Measurements from ENCODE around the gene TCTN2. TPM values are rescaled to one million over a fixed set of nuclear protein-coding genes. Genes with fewer than 3 reads are reported as not detected.

The TCTN2 gene
- total RNA-seq, 2 experiments from 2014 or later: 2.9 to 3.4 TPM

GRCh38 chr12:123747309-123747708 lies 76.4 kb downstream of the TCTN2 start:
- Mint-ChIP-seq H3K36me3 (ENCODE audit: low read depth) (peaks cover 67% of the 10 kb centered on the region), H3K27me3 (ENCODE audit: low read depth) (no peaks in the 10 kb centered on the region), H3K27ac (peak overlapping the region; percentile 44), H3K4me3 (no peak overlapping the region), H3K9me3 (ENCODE audit: insufficient read depth) (no peaks in the 10 kb centered on the region), H3K4me1 (ENCODE audit: low read depth) (peaks cover 28% of the 10 kb centered on the region)
- ChIA-PET POLR2A (no interaction called here), CTCF (no interaction called here)
- no peak for DNase-seq
- no peak for ATAC-seq

GRCh38 chr12:123748161-123748560 lies 77.2 kb downstream of the TCTN2 start:
- POLR2A ChIA-PET: no interaction called here
- Mint-ChIP-seq H3K4me1 (ENCODE audit: low read depth) (peaks cover 21% of the 10 kb centered on the region), H3K4me3 (no peak overlapping the region), H3K36me3 (ENCODE audit: low read depth) (peaks cover 63% of the 10 kb centered on the region), H3K9me3 (ENCODE audit: insufficient read depth) (no peaks in the 10 kb centered on the region), H3K27me3 (ENCODE audit: low read depth) (no peaks in the 10 kb centered on the region), H3K27ac (no peak overlapping the region)
- CTCF ChIA-PET: no interaction called here
- ATAC-seq: no peak
- DNase-seq: no peak

GRCh38 chr12:123748661-123749060 lies 77.7 kb downstream of the TCTN2 start:
- H3K4me3 Mint-ChIP-seq: no peak overlapping the region
- no peak overlapping the region for H3K27ac Mint-ChIP-seq
- H3K27me3 Mint-ChIP-seq (ENCODE audit: low read depth): no peaks in the 10 kb centered on the region
- POLR2A ChIA-PET: no interaction called here
- ATAC-seq (no peak), DNase-seq (no peak)
- peaks cover 62% of the 10 kb centered on the region for H3K36me3 Mint-ChIP-seq (ENCODE audit: low read depth)
- H3K4me1 Mint-ChIP-seq (ENCODE audit: low read depth): peaks cover 19% of the 10 kb centered on the region
- no peaks in the 10 kb centered on the region for H3K9me3 Mint-ChIP-seq (ENCODE audit: insufficient read depth)
- CTCF ChIA-PET: no interaction called here

- POLR2A ChIA-PET: interaction anchor here (1.4 kb wide), 1 partner anchor 35 kb away, joined by 4 read pairs; no protein-coding TSS in a partner anchor
- Mint-ChIP-seq H3K4me3 (no peak overlapping the region), H3K27me3 (ENCODE audit: low read depth) (no peaks in the 10 kb centered on the region), H3K4me1 (ENCODE audit: low read depth) (peaks cover 17% of the 10 kb centered on the region), H3K36me3 (ENCODE audit: low read depth) (peaks cover 59% of the 10 kb centered on the region), H3K27ac (no peak overlapping the region), H3K9me3 (ENCODE audit: insufficient read depth) (no peaks in the 10 kb centered on the region)
- ATAC-seq: no peak
- CTCF ChIA-PET: no interaction called here
- no peak for DNase-seq
These were observed 78.4 kb downstream of the TCTN2 start for GRCh38 chr12:123749355-123749754.

- ATAC-seq: no peak
- no peaks in the 10 kb centered on the region for H3K9me3 Mint-ChIP-seq (ENCODE audit: insufficient read depth)
These were observed 79.3 kb downstream of the TCTN2 start for GRCh38 chr12:123750159-123750656.

GRCh38 chr12:123752046-123752445 lies 81.1 kb downstream of the TCTN2 start:
- no peak overlapping the region for H3K4me3 Mint-ChIP-seq
- POLR2A ChIA-PET: no interaction called here
- H3K4me1 Mint-ChIP-seq (ENCODE audit: low read depth): peaks cover 16% of the 10 kb centered on the region
- H3K27me3 Mint-ChIP-seq (ENCODE audit: low read depth): no peaks in the 10 kb centered on the region
- peaks cover 55% of the 10 kb centered on the region for H3K36me3 Mint-ChIP-seq (ENCODE audit: low read depth)
- no peaks in the 10 kb centered on the region for H3K9me3 Mint-ChIP-seq (ENCODE audit: insufficient read depth)
- no peak overlapping the region for H3K27ac Mint-ChIP-seq
- CTCF ChIA-PET: no interaction called here
- DNase-seq (no peak), ATAC-seq (no peak)

More at GRCh38 chr12:123750159-123750656, 79.3 kb downstream of the TCTN2 start:
- Mint-ChIP-seq H3K36me3 (ENCODE audit: low read depth) (peaks cover 60% of the 10 kb centered on the region), H3K4me1 (ENCODE audit: low read depth) (peaks cover 17% of the 10 kb centered on the region), H3K27me3 (ENCODE audit: low read depth) (no peaks in the 10 kb centered on the region), H3K4me3 (no peak overlapping the region), H3K27ac (no peak overlapping the region)
- ChIA-PET CTCF (interaction anchor here (1.3 to 1.4 kb wide), 2 partner anchors 11 to 38 kb away, joined by 3 read pairs; partner anchors contain the start of gene ATP6V0A2), POLR2A (interaction anchor here (1.4 kb wide), 1 partner anchor 36 kb away, joined by 4 read pairs; no protein-coding TSS in a partner anchor)
- no peak for DNase-seq

GRCh38 chr12:123754041-123754772 lies 83.3 kb downstream of the TCTN2 start:
- H3K4me1 Mint-ChIP-seq (ENCODE audit: low read depth): peaks cover 12% of the 10 kb centered on the region
- ATAC-seq: no peak
- H3K9me3 Mint-ChIP-seq (ENCODE audit: insufficient read depth): no peaks in the 10 kb centered on the region
- DNase-seq: no peak
- no peak overlapping the region for H3K27ac Mint-ChIP-seq
- no peaks in the 10 kb centered on the region for H3K27me3 Mint-ChIP-seq (ENCODE audit: low read depth)
- ChIA-PET POLR2A (no interaction called here), CTCF (no interaction called here)
- peaks cover 45% of the 10 kb centered on the region for H3K36me3 Mint-ChIP-seq (ENCODE audit: low read depth)
- no peak overlapping the region for H3K4me3 Mint-ChIP-seq

- CTCF ChIA-PET: no interaction called here
- peaks cover 6% of the 10 kb centered on the region for H3K4me1 Mint-ChIP-seq (ENCODE audit: low read depth)
- DNase-seq (no peak), ATAC-seq (no peak)
- POLR2A ChIA-PET: no interaction called here
- H3K27ac Mint-ChIP-seq: no peak overlapping the region
- no peaks in the 10 kb centered on the region for H3K27me3 Mint-ChIP-seq (ENCODE audit: low read depth)
- H3K4me3 Mint-ChIP-seq: no peak overlapping the region
- H3K36me3 Mint-ChIP-seq (ENCODE audit: low read depth): peaks cover 31% of the 10 kb centered on the region
- H3K9me3 Mint-ChIP-seq (ENCODE audit: insufficient read depth): no peaks in the 10 kb centered on the region
These were observed 86.6 kb downstream of the TCTN2 start for GRCh38 chr12:123757561-123757960.

Other genes starting within 250 kb of the TCTN2 start
- 1 to 10 TPM; 4.7 to 5.1 TPM for gene RILPL2, start 234.4 kb upstream of the TCTN2 start, total RNA-seq
- gene SNRNP35, start 213.0 kb upstream of the TCTN2 start, total RNA-seq: 10 to 100 TPM; 22.9 to 24.1 TPM
- under 1 TPM; 0.91 to 0.92 TPM for gene RILPL1, start 137.4 kb upstream of the TCTN2 start, total RNA-seq
- 100 to 1,000 TPM; 151 to 153 TPM for gene TMED2, start 86.6 kb upstream of the TCTN2 start, total RNA-seq
- 10 to 100 TPM; 44.7 to 44.8 TPM for gene DDX55, start 69.0 kb upstream of the TCTN2 start, total RNA-seq
- 10 to 100 TPM; 70.2 to 73.6 TPM for gene EIF2B1, start 37.4 kb upstream of the TCTN2 start, total RNA-seq
- 10 to 100 TPM; 42.9 to 47.0 TPM for gene GTF2H3, start 37.3 kb upstream of the TCTN2 start, total RNA-seq
- 10 to 100 TPM; 44.7 to 51.3 TPM for gene ATP6V0A2, start 41.2 kb downstream of the TCTN2 start, total RNA-seq
- gene DNAH10, start 91.2 kb downstream of the TCTN2 start, total RNA-seq: under 1 TPM; 0.18 TPM